ENCODE data around the gene NOSTRIN.

- TF ChIP-seq CTCF (IDR thresholded peaks at IDR 0.05 in 8 of 11, conservative IDR thresholded peaks at IDR 0.05 in 3 of 11) (no peak), POLR2A (IDR thresholded peaks at IDR 0.05) (no peak), POLR2AphosphoS5 (IDR thresholded peaks at IDR 0.05) (no peak)
Observed at GRCh38 chr2:168784993-168785392, 17.4 kb upstream of the NOSTRIN start.
